Activated B cell treated with CpG ODN at 0.5 μM for 24 hours (primary cell): ENCODE results near the gene CYLC2. TPM values are rescaled to one million over a fixed set of nuclear protein-coding genes. Genes with fewer than 3 reads are reported as not detected.

Source experiments
- ATAC-seq: fragments of 200-7000 bp; cut with Tn5 transposase; one replicate; pipeline ENCODE4 v1.10.0; 2021; ENCODE audit warnings: low read depth, mild to moderate bottlenecking, moderate library complexity
- CTCF ChIA-PET: fragments of 350-600 bp; sonication (Branson Sonifier 250); formaldehyde crosslinking; loops from one replicate; lab custom pipeline; 2021; ENCODE audit warnings: antibody characterized with exemption; lab: Charles Lee
- POLR2A ChIA-PET: fragments of 350-600 bp; sonication (Branson Sonifier 250); formaldehyde crosslinking; loops from one replicate; lab custom pipeline; 2021; ENCODE audit warnings: antibody characterized with exemption; lab: Charles Lee
- DNase-seq: peaks from one replicate; pipeline ENCODE4 v3.0.0; 2022
- H3K27ac Mint-ChIP-seq: one replicate; pipeline ENCODE4 v1.8.0; 2020; ENCODE audit warnings: mixed read lengths
- H3K27me3 Mint-ChIP-seq: one replicate; pipeline ENCODE4 v1.8.0; 2021; ENCODE audit warnings: mixed read lengths
- H3K36me3 Mint-ChIP-seq: one replicate; pipeline ENCODE4 v1.8.0; 2021; ENCODE audit warnings: low read depth, mixed read lengths
- H3K4me1 Mint-ChIP-seq: one replicate; pipeline ENCODE4 v1.8.0; 2021; ENCODE audit warnings: mixed read lengths
- H3K4me3 Mint-ChIP-seq: one replicate; pipeline ENCODE4 v1.8.0; 2020; ENCODE audit warnings: mild to moderate bottlenecking, mixed read lengths
- H3K9me3 Mint-ChIP-seq: one replicate; pipeline ENCODE4 v1.8.0; 2020; ENCODE audit warnings: mixed read lengths
- CTCF ChIP-seq: fragments of 200-600 bp; IDR thresholded peaks from one replicate; pipeline ENCODE4 v1.8.0; 2022; ENCODE audit warnings: antibody characterized with exemption, mild to moderate bottlenecking
- intact Hi-C: fragments of 100-400 bp; cut with micrococcal nuclease; formaldehyde crosslinking; loops from one replicate; pipeline ENCODE4 v1.15.1; 2024
- total RNA-seq: library from RNA; stranded (reverse); gene quantifications from 2 replicates; pipeline ENCODE4 v1.2.3, GENCODE V29; 2022

CYLC2 gene
- total RNA-seq, 1 donor from 2014 or later = not detected

- Mint-ChIP-seq H3K27ac (no peak overlapping the region), H3K9me3 (peaks cover 9% of the 10 kb centered on the region), H3K36me3 (no peaks in the 10 kb centered on the region), H3K27me3 (no peaks in the 10 kb centered on the region), H3K4me3 (no peak overlapping the region), H3K4me1 (no peaks in the 10 kb centered on the region)
- POLR2A ChIA-PET = no interaction called here
- TF ChIP-seq CTCF = no peak
- no peak for ATAC-seq
- intact Hi-C loops = no loop called here
- CTCF ChIA-PET = no interaction called here
- DNase-seq = no peak
These were observed 20.6 kb upstream of the CYLC2 start for GRCh38 chr9:102974530-102974929.

- ATAC-seq = no peak
- CTCF ChIA-PET = no interaction called here
- no peak for TF ChIP-seq CTCF
These were observed 19.9 kb upstream of the CYLC2 start for GRCh38 chr9:102975251-102975650.

GRCh38 chr9:102985162-102985895 lies 9.8 kb upstream of the CYLC2 start:
- ATAC-seq (no peak), DNase-seq (no peak)
- Mint-ChIP-seq H3K36me3 (no peaks in the 10 kb centered on the region), H3K27ac (no peak overlapping the region), H3K4me3 (no peak overlapping the region), H3K4me1 (no peaks in the 10 kb centered on the region), H3K9me3 (peaks cover 2% of the 10 kb centered on the region), H3K27me3 (no peaks in the 10 kb centered on the region)
- CTCF ChIA-PET = no interaction called here
- TF ChIP-seq CTCF = no peak
- POLR2A ChIA-PET = no interaction called here
- intact Hi-C loops = no loop called here

More at GRCh38 chr9:102975251-102975650, 19.9 kb upstream of the CYLC2 start:
- POLR2A ChIA-PET = no interaction called here
- no peak for DNase-seq
- H3K4me3 Mint-ChIP-seq = no peak overlapping the region
- H3K36me3 Mint-ChIP-seq = no peaks in the 10 kb centered on the region
- no peaks in the 10 kb centered on the region for H3K4me1 Mint-ChIP-seq
- intact Hi-C loops = no loop called here
- no peaks in the 10 kb centered on the region for H3K27me3 Mint-ChIP-seq
- H3K27ac Mint-ChIP-seq = no peak overlapping the region
- H3K9me3 Mint-ChIP-seq = peaks cover 8% of the 10 kb centered on the region

GRCh38 chr9:102986425-102986824 lies 8.7 kb upstream of the CYLC2 start:
- no peaks in the 10 kb centered on the region for H3K36me3 Mint-ChIP-seq
- CTCF ChIA-PET = no interaction called here
- no peaks in the 10 kb centered on the region for H3K4me1 Mint-ChIP-seq
- H3K27me3 Mint-ChIP-seq = no peaks in the 10 kb centered on the region
- peaks cover 2% of the 10 kb centered on the region for H3K9me3 Mint-ChIP-seq
- DNase-seq (no peak), ATAC-seq (no peak)
- POLR2A ChIA-PET = no interaction called here
- intact Hi-C loops = no loop called here
- no peak overlapping the region for H3K4me3 Mint-ChIP-seq
- no peak overlapping the region for H3K27ac Mint-ChIP-seq
- TF ChIP-seq CTCF = no peak

GRCh38 chr9:103003689-103004088 lies 8.6 kb downstream of the CYLC2 start:
- no peak for ATAC-seq
- intact Hi-C loops = no loop called here
- TF ChIP-seq CTCF = no peak
- ChIA-PET CTCF (no interaction called here), POLR2A (no interaction called here)
- Mint-ChIP-seq H3K36me3 (no peaks in the 10 kb centered on the region), H3K4me1 (no peaks in the 10 kb centered on the region), H3K27ac (no peak overlapping the region), H3K27me3 (no peaks in the 10 kb centered on the region), H3K9me3 (no peaks in the 10 kb centered on the region), H3K4me3 (no peak overlapping the region)
- DNase-seq = no peak
